Fibroblast of lung (primary cell): Measurements from ENCODE around the gene GLG1.
"Not testable (repeated sequence)": the region's sequence is repeated elsewhere in the genome, so short reads cannot be mapped to it uniquely, and the experiment has no call there.

ENCODE experiments used
- EZH2 ChIP-seq: IDR thresholded peaks from 2 replicates; pipeline ENCODE4 v1.5.1; 2012; ENCODE audit warnings: low read length, control low read depth, mild to moderate bottlenecking; ENCODE audit errors: missing control alignments
- TF ChIP-seq, protein P1 (sequence below), 2 donors: IDR thresholded peaks in 1 of 2; conservative IDR thresholded peaks in 1 of 2; 1 replicate in 1 of 2; 2 replicates in 1 of 2; pipeline ENCODE4 v1.5.1; 2011 to 2012; ENCODE audit warnings: low read length in 2 of 2, control low read depth in 1 of 2, inconsistent platforms in 1 of 2, low read depth in 1 of 2, mild to moderate bottlenecking in 1 of 2

DNA sequence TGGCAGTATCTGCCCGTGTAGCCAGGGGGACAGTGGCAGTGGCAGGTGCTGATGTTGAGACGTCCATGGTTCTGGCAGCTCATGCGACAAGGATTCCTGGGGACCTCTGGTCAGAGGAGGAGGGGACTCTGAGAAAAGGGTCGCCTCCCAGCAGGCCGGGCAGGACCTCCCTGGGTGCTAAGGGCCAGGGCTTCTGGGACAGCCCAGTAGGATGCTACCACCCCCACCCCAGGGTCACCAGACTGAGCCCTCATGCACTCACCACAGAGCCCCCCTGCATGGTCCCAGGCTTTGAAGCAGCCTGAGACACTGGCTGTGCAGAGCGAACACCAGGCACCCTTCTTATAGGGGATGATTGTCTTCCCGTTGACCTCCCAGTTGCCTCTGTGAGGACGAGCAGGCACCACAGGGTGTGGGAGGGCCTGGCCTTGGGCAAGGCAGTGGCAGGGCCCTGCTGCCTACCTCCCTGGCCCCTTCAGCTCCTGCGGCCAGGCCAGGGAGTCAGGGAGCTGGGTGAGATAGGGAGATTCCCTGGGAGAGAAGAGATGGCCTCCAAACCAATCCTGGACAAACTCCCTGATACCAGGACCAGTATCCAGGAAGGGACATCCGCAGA, 194.0 kb downstream of the GLG1 start:
- TF ChIP-seq, protein P1, sequence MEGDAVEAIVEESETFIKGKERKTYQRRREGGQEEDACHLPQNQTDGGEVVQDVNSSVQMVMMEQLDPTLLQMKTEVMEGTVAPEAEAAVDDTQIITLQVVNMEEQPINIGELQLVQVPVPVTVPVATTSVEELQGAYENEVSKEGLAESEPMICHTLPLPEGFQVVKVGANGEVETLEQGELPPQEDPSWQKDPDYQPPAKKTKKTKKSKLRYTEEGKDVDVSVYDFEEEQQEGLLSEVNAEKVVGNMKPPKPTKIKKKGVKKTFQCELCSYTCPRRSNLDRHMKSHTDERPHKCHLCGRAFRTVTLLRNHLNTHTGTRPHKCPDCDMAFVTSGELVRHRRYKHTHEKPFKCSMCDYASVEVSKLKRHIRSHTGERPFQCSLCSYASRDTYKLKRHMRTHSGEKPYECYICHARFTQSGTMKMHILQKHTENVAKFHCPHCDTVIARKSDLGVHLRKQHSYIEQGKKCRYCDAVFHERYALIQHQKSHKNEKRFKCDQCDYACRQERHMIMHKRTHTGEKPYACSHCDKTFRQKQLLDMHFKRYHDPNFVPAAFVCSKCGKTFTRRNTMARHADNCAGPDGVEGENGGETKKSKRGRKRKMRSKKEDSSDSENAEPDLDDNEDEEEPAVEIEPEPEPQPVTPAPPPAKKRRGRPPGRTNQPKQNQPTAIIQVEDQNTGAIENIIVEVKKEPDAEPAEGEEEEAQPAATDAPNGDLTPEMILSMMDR (conservative IDR thresholded peaks at IDR 0.05 in 1 of 2, IDR thresholded peaks at IDR 0.05 in 1 of 2; ENCODE audit: low read depth in 1 of 2, low read length in 2 of 2), result not testable (repeated sequence)
- TF ChIP-seq EZH2, result not testable (repeated sequence)
